HG02870 (cell line): ENCODE results near the gene FCN2.

ENCODE experiments used
- ATAC-seq: cut with Tn5 transposase; IDR thresholded peaks from one replicate; pipeline ENCODE4 v1.9.1; 2021; ENCODE audit warnings: mild to moderate bottlenecking, moderate library complexity; ENCODE audit not compliant: unreplicated experiment

FCN2 gene

DNA sequence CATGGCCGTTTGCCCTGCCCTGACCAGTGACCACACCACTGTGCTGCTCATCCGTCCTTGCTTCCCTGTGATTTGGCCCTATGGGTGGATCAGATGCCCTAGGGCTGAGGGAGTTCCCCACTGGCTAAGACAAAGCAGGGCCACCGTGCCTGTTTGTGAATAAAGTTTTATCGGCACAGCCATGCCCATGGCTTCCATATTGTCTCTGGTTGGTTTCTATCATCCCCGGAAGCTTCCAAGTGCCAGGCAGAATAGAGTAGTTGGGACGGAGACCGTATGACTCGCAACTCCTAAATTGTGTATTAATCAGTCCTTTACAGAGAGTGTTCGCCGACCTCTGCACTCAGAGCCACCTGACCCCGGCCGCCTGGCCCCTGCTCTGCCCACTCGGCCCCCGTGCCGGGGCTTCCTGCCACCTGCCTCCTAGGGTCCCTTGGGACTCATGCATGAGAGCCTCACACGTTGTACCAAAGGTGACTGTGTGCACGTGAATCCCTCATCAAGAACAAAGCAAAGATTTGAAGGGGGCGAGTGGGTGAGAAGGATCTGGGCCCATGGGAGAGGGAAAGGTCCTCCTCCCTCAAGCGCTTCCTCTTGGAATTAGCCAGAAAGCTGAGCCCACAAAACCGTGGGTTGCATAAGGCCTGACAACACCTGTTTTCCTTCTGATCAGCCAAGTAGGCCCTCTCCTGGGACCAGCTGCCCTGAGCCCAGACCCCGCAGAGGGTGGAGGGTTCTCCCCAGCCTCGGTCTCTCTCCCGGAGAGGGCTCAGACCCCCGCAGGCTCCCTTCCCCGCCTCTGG lies 11.7 kb upstream of the FCN2 start:
- ATAC-seq, result no peak

DNA sequence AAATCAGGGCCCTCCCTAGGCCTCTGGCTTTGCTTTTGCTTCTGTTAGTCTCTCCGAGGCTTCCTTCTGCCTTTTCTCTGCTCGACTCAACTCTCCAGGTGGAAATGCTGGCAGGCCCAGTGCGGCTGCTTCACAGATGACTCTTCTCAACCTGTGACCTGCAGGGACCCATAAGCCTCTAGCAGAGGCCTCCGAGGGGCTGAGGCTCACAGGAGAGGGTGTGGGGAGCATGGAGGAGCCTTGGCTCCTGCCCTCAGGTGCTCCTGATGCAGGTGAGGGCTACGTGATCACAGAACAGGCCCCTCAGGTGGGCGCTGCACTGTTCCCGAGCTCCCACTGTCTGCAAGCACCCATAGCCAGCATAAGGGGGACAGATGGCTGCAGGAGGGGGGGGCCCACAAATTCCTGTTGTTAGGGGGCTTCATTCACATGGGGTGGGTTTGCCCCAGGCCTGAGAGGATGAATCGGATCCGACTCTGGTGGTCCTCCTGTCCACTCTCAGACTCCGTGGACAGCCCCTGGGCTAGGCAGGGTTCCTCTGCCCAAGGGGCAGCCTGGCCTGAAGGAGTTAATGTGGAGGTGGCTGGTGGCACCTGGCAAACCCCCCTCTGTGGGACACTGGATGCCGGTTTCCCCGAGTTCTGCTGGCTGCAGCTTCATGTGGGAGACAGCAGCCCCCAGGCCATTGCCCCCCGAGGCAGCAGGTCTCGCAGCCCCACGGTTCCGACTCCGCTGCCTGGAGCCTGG lies 10.9 kb upstream of the FCN2 start:
- ATAC-seq, result no peak

DNA sequence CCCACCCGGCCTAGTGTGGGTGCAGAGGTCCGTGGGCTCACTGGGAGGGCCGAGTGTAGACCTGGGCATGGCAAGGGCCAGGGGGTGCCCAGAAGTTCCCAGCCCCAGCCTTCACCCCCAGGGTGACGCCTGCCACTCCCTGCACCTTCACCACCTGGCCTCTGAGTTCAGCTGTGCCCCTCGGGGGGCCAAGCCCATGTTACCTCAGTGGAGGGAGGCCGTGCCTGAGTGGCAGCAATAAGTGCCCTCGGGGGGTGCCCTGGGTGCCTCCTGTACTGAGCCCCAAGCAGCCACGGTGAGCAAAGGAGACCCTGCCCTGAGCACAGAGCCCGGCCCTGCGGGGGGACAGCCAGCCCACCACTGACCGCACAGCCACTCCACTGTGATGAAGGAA lies 10.3 kb upstream of the FCN2 start:
- no peak for ATAC-seq

DNA sequence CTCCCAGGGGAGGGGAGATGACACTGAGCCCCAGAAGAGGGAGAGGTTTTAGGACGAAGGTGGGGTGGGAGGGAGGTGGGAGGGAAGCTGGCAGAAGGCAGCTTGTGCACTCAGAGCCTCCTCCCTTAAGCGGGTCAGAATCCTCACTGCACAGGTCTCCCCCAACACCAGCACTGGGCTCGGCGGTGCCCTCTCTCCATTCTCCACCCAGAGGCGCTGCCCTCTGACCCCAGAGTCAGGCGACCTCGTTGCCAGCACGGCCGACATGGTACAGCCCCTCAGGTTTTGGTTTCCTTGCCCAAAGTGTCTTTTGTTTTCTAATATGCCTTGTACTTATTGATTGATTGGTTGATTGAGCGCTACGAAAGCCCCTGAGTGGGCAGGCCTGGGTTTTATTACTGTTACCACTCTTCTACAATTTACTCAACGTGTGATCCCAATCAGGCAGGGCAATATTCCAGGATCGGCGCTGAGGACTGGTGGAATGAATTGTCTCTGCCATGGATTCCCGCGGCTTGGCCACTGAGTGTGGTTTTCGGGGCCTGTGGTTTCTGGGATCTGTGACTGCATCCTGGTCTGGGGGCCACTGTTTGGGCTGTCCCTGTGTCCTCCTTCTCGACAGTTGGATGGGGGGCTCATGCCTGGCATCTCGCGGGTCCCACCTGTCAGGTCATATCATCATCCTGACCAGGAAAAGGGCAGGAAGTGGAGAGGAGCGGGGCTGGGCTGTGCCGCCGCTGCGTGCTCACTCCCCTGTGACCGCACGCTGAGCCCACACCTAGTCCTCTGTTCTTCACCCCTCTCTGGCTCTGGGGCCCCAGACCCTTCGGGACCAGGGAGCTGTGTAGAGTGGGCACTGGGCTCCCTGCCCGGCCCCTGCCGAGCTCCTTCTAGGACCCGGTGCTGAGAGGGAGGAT lies 9.6 kb upstream of the FCN2 start:
- no peak for ATAC-seq

DNA sequence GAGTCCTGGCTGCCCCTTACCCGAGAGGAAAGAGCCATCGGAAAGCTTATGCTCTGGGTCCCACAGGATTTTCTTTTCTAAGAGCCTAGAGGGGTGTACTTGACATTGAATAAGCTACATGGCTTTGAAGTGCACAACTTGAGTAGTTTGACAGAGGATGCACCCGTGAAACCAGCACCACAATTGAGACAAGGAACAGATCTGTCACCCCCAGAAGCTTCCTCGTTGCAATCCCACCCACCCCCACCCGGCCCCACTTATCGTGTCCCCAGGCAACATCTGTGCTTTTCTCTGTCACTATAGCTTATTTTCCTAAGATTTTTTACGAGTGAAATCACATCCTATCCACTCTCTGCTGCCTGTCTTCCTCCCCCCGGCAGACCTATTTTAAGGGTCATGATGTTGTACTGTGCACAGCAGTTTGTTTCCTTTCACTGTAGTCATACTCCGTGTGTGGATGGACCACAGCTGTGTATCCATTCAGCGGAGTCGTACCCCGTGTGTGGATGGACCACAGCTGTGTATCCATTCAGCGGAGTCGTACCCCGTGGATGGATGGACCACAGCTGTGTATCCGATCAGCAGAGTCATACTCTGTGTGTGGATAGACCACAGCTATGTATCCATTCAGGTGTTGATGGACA lies 8.8 kb upstream of the FCN2 start:
- ATAC-seq, result no peak

DNA sequence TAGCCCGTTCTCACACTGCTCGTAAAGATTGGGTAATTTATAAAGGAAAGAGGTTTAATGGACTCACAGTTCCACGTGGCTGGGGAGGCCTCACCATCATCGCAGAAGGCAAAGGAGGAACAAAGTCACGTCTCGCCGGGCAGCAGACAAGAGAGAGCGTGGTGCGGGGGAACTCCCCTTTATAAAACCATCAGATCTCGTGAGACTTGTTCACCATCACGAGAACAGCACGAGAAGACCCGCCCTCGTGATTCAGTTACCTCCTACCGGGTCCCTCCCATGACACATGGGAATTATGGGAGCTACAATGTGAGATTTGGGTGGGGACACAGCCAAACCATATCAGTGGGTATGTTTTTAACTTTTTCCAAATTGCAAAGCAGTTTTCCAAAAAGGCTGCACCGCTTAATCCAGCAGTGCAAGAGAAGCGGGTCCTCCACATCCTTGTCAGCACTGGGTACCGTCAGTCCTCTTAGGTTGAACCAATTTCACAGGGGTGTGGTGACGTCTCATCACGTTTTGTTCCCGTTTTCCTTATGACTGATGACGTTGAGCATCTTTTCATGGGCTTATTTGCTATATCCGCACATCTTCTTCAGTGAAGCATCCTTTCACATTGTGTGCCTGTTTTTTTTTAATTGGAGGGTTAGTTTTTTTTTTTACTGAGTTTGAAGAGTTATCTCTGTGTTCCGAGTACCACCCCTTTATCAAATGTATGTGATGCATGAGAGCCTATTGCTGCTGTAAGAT lies 8.0 kb upstream of the FCN2 start:
- ATAC-seq, result no peak

DNA sequence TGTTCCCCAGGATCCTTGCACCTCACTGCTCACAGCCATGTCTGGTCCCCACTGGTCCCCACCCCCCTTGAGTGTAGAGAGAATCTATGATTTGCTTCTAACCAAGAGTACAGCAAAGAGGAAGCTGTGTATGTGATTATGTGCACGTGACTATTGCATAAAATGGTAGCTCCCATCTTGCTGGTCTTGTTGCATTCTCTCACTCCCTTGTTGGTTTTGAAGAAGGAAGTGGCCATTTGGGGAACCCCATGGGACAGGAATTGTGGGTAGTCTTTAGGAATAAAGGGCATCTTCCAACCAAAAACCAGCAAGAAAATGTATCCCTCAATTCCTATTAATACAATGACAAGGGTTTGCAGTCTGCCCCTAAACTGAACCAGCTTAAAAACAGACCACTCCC lies 5.2 kb upstream of the FCN2 start:
- no peak for ATAC-seq

DNA sequence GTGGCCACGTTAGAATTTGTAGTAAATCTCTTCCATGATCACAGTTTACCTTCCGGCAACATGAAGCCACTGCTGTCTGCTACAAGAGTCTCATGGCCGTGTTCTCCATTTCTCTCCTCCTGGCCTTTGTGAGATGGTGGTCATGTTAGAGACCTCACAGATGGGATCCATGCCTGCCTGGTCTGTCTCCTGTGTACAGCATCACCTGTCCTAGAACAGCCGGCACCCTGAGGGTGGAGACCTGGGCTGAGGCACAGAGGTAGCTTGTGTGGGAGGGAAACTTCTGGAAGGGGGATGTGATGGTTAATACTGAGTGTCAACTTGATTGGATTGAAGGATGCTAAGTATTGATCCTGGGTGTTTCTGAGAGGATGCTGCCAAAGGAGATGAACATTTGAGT lies 3.1 kb upstream of the FCN2 start:
- ATAC-seq, result no peak

DNA sequence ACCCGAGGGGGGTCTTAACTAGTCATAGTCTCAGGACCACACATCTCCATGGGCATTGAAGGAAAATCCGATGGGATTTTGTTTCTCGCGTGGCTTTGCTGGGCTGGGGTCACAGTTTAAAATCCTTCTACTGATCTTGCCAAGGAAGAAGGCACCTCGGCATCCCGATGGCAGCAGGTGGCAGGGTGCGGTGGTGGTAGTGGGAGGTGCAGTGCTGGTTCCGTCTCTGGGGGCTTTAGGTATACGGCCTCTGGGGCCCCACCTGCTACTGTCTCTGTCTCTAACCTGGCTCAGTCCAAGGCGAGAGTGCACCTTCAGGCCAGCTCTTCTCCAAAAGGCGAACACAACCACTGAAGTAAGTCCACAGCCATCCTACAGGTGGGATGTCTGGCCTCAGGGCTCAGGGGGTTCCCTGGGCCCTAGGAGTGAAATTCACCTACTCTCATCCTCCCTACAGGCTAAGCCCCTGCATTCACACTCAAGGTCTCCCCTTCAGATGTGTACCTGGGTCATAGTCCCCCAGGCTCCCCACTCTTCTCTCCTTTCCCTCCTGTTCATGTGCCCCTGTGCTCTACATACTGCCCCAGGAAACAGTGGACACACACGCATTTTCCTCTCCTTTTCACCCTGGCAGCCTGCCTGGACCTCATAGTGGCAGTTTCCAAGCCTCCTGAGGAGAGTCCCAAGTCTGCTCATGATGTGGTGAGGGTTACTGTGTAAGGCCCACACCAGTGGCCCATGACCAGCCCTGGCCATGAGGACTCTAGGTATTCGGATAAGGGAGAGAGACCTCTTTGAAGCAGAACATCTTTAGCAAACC lies 736 bp upstream of the FCN2 start:
- no peak for ATAC-seq

DNA sequence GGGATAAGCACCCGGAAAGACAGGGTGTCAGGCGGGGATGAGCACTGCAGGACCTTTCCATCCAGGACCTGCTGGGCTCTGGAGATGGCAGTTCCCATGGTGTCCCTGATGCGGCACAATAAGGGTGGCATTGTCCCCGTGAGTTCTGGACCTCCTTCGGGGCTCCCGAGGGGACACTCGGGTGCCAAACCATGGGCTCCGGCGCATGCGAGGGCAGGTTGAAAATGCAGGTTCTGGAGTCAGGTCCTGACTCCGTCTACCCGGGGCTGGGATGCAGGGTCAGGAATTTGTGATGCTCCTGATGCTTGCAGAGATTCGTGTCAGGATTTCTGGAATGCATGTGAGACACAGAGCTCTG lies 682 bp downstream of the FCN2 start:
- ATAC-seq, result no peak

DNA sequence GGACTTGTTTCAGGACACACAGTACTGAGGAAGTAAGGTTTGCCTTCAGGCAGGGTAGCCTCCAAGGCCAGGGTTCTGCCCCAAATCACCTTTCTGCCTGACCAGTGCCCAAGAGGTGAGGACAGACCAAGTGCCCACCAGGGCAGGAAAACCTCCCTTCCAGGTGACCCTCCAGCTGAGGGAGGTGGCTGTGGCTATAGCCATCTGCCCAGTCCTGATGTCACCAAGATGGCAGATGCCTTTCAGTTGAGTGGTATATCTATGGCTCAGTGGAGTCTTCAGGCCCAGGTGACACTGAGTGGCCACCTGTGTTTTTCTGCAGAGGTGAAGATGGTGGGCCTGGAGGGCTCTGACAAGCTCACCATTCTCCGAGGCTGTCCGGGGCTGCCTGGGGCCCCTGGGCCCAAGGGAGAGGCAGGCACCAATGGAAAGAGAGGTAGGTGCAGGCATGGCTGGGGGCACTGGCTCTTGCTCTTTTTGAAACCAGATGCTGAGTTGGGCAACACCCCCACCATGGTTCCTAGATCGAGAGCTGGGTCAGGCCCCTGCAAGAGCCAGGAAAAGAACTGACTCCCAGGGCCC lies 1.7 kb downstream of the FCN2 start:
- ATAC-seq, result no peak

DNA sequence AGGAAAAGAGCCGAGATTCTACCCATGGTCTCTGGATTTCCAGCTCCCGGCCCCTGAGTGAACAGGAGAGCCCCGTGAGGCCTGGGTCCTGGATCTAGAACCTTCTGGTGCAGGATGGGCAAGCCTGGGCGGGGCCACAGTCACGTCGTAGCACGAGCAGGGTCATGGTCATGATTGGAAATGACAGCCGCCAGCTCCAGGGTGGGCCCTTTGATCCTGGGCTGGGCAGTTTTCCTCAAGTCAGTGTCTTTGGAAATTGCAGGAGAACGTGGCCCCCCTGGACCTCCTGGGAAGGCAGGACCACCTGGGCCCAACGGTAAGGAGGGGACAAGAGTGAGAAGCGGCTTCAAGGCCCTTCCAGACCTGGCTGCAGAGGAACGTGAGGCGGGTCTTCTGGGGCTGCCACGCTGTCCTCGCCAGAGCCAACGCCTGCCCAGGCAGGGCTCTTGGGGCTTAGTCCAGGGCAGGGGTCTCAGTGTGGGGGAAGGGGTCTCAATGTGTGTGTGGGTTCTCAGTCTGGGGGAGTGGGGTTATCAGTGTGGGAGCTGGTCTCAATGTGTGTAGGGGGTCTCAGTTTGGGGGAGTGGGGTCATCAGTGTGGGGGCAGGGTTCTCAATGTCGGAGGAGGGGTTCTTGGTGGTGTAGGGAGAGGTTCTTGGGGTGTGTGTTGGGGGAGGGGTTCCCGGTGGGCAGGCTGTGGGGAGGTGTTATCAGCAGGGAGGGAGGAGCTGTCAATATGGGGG lies 2.6 kb downstream of the FCN2 start:
- ATAC-seq, result no peak

DNA sequence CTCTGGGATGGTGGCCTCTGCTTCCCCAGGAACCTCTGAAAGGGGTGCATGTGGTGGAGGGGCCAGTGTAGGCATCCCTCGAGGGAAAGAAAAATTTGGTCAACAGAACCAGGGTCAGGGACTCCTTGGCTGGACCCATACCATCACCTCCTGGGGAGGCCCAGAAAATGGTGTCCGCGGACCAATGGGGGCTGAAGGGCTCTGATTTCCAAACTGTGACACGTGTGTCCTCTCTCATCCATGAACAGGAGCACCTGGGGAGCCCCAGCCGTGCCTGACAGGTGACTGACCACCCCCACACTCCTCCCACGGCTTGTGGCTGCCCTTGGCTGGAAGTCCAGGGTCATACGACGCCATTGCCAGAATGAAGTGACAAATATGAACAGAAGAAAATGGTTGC lies 3.9 kb downstream of the FCN2 start:
- ATAC-seq, result no peak

DNA sequence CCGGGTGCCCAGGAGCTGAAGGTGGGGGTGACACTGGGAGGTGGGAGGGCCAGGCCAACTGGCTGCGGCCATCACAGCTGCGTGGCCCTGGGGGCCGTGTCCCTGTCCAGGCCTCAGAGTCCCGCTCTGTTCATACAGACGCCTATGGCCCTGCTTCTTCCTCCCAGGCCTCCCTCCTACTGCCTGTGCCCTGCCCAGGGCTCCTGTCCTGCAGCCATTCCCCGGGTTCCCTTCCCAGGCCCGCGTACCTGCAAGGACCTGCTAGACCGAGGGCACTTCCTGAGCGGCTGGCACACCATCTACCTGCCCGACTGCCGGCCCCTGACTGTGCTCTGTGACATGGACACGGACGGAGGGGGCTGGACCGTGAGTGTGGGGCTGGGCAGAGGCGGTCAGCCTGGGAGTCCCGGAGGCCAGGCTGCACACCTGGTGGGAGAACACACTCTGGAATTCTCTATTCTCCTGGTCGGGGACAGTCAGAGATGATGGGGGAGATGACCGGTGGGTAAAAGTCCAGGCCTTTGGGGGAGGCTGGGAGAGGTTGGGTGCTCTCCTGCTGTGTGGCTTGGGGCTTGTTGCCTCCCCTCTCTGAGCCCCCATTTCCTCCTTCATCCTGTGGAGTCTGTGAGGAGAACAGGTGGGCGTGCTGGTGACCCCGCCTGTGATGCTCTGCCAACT lies 4.5 kb downstream of the FCN2 start:
- ATAC-seq, result no peak

DNA sequence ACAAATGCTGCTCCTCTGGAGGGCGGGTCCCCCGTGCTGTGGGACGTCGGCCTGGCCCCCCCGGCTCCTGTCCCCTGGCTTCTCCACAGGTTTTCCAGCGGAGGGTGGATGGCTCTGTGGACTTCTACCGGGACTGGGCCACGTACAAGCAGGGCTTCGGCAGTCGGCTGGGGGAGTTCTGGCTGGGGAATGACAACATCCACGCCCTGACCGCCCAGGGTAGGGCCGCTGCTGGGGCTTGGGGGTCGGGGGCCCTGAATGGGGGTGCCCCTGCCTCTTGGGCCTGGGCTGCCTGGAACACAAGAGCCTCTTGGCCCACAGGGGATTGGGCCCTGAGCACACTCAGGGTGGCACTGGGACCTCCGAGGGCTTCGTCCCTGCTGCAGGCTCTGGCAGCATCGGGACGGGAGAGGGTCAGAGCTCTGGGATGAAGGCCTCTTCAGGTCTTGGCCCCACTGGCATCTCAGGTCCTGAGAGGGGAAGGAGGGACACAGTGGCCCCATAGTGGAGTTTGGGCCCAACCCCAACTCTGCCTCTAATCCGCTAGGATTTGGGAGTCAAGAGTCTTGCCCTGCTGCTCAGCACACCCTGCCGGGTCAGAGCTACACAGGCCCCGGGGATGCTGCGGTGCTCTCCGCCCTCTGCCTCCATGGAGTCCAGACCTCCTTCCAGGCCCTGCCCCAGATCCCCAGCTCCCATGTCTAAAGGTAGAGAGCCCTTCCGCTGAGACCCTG lies 5.2 kb downstream of the FCN2 start:
- no peak for ATAC-seq

DNA sequence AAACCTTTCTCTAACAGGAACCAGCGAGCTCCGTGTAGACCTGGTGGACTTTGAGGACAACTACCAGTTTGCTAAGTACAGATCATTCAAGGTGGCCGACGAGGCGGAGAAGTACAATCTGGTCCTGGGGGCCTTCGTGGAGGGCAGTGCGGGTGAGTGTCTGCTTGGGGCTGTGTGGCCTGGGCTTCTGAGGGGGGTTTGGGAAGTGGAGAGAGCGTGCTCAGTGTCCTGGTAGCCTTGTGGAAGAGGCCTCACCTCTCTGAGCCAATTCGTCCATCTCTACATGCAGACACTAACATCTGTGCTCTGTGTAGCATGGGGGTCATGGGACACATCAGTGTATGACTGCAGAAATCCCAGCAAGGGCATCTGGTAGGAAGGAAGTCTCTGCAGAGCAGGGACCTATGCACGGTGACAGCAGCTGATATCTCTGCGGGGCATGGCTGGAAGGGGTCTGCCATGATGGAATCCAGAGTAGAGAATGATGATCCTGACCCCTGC lies 5.9 kb downstream of the FCN2 start:
- ATAC-seq, result no peak

DNA sequence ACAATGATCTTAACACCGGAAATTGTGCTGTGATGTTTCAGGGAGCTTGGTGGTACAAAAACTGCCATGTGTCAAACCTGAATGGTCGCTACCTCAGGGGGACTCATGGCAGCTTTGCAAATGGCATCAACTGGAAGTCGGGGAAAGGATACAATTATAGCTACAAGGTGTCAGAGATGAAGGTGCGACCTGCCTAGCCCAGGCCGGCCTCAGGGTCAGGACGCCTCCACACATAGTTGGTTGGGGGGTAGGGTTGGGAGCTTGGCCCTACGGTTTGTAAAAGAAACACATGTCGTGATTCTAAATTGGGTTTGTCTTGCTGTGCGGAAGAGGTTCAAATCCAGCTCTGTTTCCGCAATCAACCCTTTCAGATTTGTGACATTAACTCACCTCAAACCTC lies 6.6 kb downstream of the FCN2 start:
- ATAC-seq, result no peak
